A673 (cell line): Measurements from ENCODE around the gene RASGEF1C. TPM values are rescaled to one million over a fixed set of nuclear protein-coding genes. Genes with fewer than 3 reads are reported as not detected.

ENCODE experiments used
- BruUV-seq: library from RNA; stranded (reverse); fragments of 400-500 nt; replicated peaks from 2 replicates; lab custom pipeline; 2021; lab: Mats Ljungman, UMichigan
- CTCF ChIA-PET: fragments of 300-600 bp; sonication (Branson Sonifier 250); formaldehyde crosslinking; loops from one replicate; lab custom pipeline; 2022; ENCODE audit warnings: antibody characterized with exemption; lab: Charles Lee
- POLR2A ChIA-PET: fragments of 300-600 bp; sonication (Branson Sonifier 250); formaldehyde crosslinking; loops from one replicate; lab custom pipeline; 2022; ENCODE audit warnings: antibody characterized with exemption; ENCODE audit not compliant: low non-redundant PET; lab: Charles Lee
- DNase-seq: peaks from one replicate; pipeline ENCODE4 v3.0.0-alpha.2; 2015; ENCODE audit warnings: low spot score
- H3K27ac ChIP-seq: fragments of 200-600 bp; sonication (generic); 2 replicates; pipeline ENCODE4 v1.5.1; 2016; ENCODE audit warnings: mixed run types, low read depth, mild to moderate bottlenecking, mixed read lengths, antibody characterized with exemption, low read length; ENCODE audit not compliant: poor library complexity, severe bottlenecking
- H3K27me3 ChIP-seq: fragments of 200-600 bp; sonication (generic); replicated peaks from 2 replicates; pipeline ENCODE4 v1.6.1; 2017; ENCODE audit warnings: mixed run types, low read depth, mild to moderate bottlenecking, mixed read lengths, antibody characterized with exemption, low read length; ENCODE audit not compliant: insufficient read depth, poor library complexity
- H3K36me3 ChIP-seq: fragments of 200-600 bp; sonication (generic); 2 replicates; pipeline ENCODE4 v1.6.1; 2016; ENCODE audit warnings: mixed run types, mild to moderate bottlenecking, mixed read lengths, antibody characterized with exemption, low read length; ENCODE audit not compliant: insufficient read depth, poor library complexity, severe bottlenecking
- H3K4me1 ChIP-seq: fragments of 200-600 bp; sonication (generic); 2 replicates; pipeline ENCODE4 v1.6.1; 2017; ENCODE audit warnings: mixed run types, mild to moderate bottlenecking, mixed read lengths, antibody characterized with exemption, low read length; ENCODE audit not compliant: insufficient read depth, poor library complexity, severe bottlenecking
- H3K4me3 ChIP-seq: fragments of 200-600 bp; sonication (generic); 2 replicates; pipeline ENCODE4 v1.5.1; 2016; ENCODE audit warnings: low read depth, mixed run types, mild to moderate bottlenecking, mixed read lengths, low read length; ENCODE audit not compliant: poor library complexity, severe bottlenecking
- H3K9me3 ChIP-seq: fragments of 200-600 bp; sonication (generic); 2 replicates; pipeline ENCODE4 v1.6.1; 2016; ENCODE audit warnings: mixed run types, low read depth, mild to moderate bottlenecking, mixed read lengths, antibody characterized with exemption, low read length; ENCODE audit not compliant: poor library complexity, severe bottlenecking
- EZH2 ChIP-seq: fragments of 200-600 bp; sonication (generic); IDR thresholded peaks from 2 replicates; pipeline ENCODE4 v1.6.1; 2017; ENCODE audit warnings: borderline replicate concordance, low read depth, mild to moderate bottlenecking, mixed read lengths, antibody characterized with exemption, low read length; ENCODE audit not compliant: poor library complexity, severe bottlenecking
- intact Hi-C: fragments of 100-400 bp; cut with micrococcal nuclease; formaldehyde crosslinking; loops from one replicate; pipeline ENCODE4 v1.10.0; 2022; ENCODE audit not compliant: unreplicated experiment
- total RNA-seq: library from RNA; stranded (reverse); gene quantifications from 2 replicates; pipeline ENCODE4 v1.2.3, GENCODE V29; 2021
- TF ChIP-seq, protein P1 (sequence below): fragments of 300-800, 200-600 bp; sonication (generic); conservative IDR thresholded peaks from 2 replicates; pipeline ENCODE4 v1.5.1; 2017; ENCODE audit warnings: low read depth, mild to moderate bottlenecking, antibody characterized with exemption, low read length, moderate library complexity, mixed read lengths

Gene RASGEF1C
- total RNA-seq, 1 experiment from 2014 or later, result not detected

DNA sequence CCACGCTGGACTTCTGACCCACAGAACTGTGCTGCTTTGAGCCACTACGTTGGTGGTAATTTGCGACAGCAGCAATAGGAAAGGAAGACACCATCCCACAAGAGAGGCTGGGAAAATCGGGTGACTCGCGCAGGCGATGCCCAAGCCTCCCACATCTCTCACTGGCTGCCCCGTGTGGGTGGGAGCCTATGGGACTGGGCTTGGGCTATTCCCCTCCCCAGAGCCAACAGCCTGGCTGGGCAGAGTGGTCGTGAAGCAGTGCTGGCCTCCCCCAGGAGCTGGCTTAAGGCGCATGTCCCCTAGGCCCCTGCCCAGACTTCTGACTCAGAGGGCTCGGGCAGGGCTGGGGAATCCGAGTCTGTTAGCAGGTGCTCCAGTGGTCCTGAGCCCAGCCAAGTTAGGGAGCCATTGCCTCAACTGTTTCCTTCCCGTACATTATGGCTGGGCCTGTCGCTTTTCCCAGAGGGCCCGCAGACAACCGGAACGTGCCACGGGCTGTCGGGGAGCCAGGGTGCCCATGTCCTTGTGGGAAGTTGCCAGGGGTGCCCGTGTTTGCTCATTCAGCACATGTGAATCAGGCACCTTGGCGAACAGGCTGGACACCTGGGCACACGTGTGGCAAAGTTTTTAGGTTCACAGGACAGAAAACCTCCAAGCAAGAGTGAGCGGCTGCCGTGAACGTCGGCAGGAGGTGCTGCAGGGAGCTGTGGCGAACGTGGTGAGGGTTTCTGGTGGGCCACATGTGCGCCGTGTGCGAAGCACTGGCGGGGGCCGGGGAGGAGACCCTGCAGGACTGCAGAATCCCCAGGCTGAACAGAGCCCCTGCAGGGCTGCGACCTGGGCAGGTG is 7.0 kb upstream of the RASGEF1C start:
- Histone ChIP-seq H3K27ac (no peak overlapping the region), H3K4me1 (no peaks in the 10 kb centered on the region), H3K4me3 (no peak overlapping the region), H3K9me3 (no peaks in the 10 kb centered on the region), H3K36me3 (no peaks in the 10 kb centered on the region), H3K27me3 (no peaks in the 10 kb centered on the region)
- no peak for DNase-seq
- intact Hi-C loops, result no loop called here
- TF ChIP-seq EZH2, result no peak
- TF ChIP-seq, protein P1, sequence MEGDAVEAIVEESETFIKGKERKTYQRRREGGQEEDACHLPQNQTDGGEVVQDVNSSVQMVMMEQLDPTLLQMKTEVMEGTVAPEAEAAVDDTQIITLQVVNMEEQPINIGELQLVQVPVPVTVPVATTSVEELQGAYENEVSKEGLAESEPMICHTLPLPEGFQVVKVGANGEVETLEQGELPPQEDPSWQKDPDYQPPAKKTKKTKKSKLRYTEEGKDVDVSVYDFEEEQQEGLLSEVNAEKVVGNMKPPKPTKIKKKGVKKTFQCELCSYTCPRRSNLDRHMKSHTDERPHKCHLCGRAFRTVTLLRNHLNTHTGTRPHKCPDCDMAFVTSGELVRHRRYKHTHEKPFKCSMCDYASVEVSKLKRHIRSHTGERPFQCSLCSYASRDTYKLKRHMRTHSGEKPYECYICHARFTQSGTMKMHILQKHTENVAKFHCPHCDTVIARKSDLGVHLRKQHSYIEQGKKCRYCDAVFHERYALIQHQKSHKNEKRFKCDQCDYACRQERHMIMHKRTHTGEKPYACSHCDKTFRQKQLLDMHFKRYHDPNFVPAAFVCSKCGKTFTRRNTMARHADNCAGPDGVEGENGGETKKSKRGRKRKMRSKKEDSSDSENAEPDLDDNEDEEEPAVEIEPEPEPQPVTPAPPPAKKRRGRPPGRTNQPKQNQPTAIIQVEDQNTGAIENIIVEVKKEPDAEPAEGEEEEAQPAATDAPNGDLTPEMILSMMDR, result no peak
- ChIA-PET CTCF (no interaction called here), POLR2A (no interaction called here)
- BruUV-seq, result no TSS peak

DNA sequence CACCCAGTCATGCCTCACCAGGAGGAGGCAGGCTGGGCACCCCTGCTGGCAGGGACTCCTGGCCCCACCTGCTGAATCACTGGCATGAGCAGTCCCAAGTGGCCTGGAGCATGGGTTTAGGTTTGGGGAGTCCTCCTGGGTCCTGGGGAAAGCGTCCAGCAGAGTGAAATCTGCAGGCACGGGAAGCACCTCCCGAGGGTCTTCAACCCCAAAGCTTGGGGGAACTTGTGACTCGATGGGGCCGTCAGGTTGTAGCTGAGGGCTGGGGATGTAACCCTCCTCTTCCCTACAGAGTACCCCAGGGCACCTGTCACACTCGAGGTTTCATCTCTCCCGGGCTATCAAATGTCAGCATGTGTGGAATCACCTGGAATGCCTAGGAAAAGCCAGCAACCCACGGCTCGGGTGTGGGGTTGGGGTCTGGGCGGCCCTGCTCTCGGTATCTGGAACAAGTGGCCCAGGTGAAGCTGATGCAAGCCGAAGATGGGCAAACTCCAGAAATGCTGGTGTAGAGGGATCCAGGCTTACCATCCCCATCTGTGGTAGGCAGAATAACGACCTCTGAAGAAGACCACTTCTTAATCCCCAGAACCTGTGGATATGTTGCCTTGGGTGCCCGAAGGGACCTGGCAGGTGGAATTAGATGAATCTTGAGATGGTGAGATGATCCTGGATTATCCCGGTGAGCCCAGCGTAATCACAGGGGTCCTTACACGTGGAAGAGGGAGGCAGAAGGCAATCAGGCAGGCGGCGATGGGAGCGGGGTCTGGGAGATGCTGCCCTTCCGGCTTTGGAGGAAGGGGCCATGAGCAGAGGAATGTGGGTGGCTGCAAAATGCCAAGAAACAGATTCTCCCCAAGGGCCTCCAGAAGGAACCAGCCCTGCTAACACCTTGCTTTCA is 6.1 kb upstream of the RASGEF1C start:
- intact Hi-C loops, result no loop called here
- CTCF ChIA-PET, result no interaction called here

DNA sequence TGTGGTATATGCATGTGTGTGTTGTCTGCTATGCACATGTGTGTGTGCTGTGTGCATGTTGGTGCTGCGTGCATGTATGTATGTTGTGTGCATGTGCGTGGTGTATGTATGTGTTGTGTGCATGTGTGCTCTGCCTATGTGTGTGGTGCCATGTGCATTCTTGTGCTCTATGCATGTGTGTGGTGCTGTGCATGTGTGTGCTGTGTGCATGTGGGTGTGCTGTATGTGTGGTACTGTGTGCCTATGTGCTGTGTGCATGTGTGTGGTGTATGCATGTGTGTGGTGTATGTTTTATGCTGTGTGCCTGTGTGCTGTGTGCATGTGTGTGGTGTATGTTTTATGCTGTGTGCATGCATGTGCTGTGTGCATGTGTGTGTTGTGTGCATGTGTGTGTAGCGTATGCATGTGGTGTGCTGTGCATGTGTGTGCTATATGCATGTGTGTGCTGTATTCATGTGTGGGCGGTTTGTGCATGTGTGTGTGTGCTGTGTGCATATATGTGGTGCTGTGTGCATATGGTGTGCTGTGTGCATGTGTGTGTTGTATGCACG is 4.7 kb upstream of the RASGEF1C start:
- intact Hi-C loops, result no loop called here
- Histone ChIP-seq H3K9me3 (no peaks in the 10 kb centered on the region), H3K27me3 (no peaks in the 10 kb centered on the region), H3K27ac (no peak overlapping the region), H3K36me3 (no peaks in the 10 kb centered on the region), H3K4me1 (no peaks in the 10 kb centered on the region), H3K4me3 (no peak overlapping the region)
- TF ChIP-seq EZH2, result no peak
- TF ChIP-seq, protein P1, result no peak
- ChIA-PET POLR2A (no interaction called here), CTCF (no interaction called here)
- BruUV-seq, result no TSS peak
- no peak for DNase-seq

More for the DNA sequence above, 6.1 kb upstream of the RASGEF1C start:
- Histone ChIP-seq H3K4me3 (no peak overlapping the region), H3K4me1 (no peaks in the 10 kb centered on the region), H3K27me3 (no peaks in the 10 kb centered on the region), H3K36me3 (no peaks in the 10 kb centered on the region), H3K9me3 (no peaks in the 10 kb centered on the region), H3K27ac (no peak overlapping the region)
- DNase-seq, result no peak
- POLR2A ChIA-PET, result no interaction called here
- TF ChIP-seq, protein P1, result no peak
- TF ChIP-seq EZH2, result no peak
- no TSS peak for BruUV-seq
